Activated CD4-positive, alpha-beta T cell treated with anti-CD3 and anti-CD28 coated beads for 4 hours (primary cell): ENCODE measurements around the gene CORO6.

Source experiments
- DNase-seq, 2 donors: peaks; one replicate each; pipeline ENCODE4 v3.0.0-alpha.2; 2020

The CORO6 gene

DNA sequence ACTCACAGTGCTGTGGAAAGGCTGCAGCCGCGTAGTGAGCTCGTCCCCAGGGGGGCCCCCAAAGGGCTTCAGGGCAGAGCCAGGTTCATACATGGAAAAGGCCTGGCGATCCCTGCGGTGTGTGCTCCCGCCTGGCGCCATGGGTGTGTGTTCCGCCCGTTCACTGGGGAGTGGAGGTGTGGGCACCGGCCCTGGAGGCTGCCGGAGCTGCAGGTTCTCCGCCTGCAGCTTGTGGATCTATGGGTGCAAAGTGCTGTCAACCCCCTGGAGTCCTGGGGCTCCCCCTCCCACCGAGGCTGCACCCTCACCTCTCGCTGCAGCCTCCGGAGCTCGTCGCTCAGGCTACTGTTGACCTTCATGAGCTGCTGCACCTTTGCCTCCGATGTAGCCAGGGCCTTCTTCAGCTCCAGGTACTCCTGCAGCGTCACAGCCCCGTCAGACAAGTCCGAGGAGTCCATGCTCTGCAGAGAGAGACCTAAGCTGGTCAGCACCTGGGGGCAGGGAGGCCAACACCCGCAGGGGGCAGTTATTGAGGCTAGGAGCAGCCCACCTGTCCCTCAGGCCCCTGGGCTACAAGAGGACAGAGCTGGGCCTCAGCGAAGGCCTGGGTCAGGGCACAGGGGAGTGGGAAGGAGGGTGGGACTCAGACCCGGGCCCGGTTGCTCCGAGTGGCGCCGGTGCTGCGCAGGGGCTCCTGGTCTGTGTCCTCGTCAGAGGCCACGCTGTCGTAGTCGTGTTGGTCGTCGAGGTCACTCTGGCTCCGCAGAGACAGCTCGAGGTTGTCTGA is 46.3 kb downstream of the CORO6 start:
- no peak for DNase-seq

DNA sequence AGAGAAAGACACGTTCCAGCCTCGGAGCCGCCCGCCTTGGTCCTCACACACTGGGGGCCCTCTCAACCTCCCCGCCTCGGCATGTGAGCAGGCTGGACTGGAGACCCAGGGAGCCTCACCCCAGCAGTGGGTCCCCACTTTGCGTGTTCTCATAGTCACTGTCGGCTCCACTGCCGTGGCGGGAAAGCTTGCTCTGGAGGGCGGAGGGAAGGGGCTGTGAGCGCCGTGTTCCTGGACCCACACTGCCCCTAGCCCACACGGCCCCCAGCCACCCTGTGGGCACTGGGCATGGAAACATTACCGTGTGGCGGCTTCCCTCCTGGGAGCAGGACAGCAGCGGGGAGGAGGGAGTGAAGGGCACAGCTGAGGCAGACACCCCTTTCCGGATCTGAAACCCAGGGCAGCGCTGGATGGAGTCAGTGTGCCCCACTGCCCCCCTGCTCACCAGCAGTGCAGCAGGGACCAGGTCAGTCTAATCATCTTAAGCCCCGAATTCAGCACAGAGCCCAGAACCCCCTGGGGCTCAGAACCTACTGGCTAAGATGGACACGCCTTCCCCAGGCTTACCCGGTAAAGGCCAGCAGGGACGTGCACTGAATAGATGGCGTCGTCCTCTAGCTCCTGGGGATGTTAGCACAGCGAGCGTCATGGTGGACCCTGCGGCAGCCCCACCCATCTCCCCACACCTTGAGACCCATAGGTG is 47.0 kb downstream of the CORO6 start:
- DNase-seq, result no peak

- DNase-seq, result no peak
Measured at GRCh38 chr17:29574732-29575510, 47.8 kb downstream of the CORO6 start.

DNA sequence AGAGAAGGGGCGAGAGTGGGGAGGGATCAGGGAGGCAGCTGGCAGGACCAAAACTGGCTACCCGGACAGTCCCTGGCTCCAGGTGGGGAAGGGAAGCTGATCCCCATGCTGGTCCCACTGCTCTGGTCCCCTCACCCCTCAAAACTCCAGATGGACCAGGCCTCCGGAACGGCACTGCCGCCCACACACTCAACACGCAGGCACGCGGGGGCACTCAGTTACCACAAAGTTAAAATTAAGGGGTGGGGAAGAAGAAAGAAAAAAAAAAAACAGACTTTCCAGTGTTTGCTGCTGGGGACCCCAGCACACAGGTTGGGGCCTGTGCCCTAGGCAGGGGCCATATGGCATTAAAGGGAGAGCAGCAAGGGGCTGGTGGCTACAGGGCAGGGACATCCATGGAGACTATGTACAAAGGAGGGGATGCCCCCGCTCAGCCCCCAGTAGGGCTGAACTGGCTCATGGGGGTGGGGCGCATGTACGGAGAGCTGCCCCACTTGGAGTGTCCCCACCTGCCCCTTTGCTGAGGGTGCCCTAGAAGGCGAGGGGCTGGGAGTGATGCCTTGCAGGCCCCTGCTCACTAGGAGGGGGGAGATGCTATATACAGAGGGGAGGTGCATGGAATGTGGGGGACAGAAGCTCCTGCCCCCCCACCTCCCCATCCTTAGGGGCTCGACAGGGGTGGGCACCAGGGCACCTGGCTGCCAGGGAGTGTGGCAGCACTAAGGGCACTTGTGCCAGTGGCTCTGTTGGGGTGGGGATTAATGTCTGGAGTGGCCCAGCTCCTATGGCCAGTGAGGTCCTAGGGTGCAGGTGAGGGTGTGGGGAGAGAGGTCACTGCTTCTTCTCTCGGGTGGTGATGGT is 48.6 kb downstream of the CORO6 start:
- no peak for DNase-seq

- no peak for DNase-seq
Measured at GRCh38 chr17:29573558-29573869, 49.2 kb downstream of the CORO6 start.

GRCh38 chr17:29572691-29573557 is 49.8 kb downstream of the CORO6 start:
- DNase-seq, result peak; percentile 61 to 67

- DNase-seq, result no peak
Measured at GRCh38 chr17:29571883-29572681, 50.6 kb downstream of the CORO6 start.

GRCh38 chr17:29571486-29571882 is 51.2 kb downstream of the CORO6 start:
- DNase-seq, result no peak

GRCh38 chr17:29570521-29570920 is 52.2 kb downstream of the CORO6 start:
- DNase-seq, result no peak

DNA sequence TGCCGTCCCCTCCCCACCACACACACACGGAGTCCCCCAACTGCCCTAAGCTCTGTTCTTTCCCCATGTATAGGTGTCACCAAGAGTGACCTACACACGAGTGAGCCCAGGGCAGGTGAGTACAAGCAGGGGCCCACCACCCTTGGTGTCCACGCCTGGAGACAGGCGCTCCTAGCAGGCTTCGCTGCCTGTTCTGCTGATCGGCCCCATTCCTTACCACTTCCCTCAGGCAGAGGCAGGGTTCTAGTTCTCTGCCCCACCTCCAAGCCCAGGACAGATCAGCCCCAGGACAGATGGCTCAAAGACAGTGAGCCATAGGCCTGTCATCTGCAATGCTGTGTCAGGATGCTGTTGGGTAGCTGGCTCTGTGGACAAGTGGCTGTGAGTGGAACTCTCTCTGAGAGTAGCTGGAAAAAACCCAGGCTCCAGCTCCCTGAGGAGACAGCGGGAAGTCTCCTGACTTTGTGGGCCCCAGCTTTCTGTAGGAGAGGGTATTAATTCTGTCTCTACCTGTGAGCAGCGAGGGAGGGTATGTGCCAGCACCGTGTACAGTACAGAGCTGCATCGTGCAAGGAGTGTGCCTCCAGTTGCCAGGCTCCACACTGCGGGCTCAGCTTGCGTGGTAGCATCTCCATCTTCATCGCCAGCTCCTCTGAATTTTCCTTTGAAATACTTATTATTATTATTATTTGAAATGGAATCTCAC is 53.3 kb downstream of the CORO6 start:
- no peak for DNase-seq

DNA sequence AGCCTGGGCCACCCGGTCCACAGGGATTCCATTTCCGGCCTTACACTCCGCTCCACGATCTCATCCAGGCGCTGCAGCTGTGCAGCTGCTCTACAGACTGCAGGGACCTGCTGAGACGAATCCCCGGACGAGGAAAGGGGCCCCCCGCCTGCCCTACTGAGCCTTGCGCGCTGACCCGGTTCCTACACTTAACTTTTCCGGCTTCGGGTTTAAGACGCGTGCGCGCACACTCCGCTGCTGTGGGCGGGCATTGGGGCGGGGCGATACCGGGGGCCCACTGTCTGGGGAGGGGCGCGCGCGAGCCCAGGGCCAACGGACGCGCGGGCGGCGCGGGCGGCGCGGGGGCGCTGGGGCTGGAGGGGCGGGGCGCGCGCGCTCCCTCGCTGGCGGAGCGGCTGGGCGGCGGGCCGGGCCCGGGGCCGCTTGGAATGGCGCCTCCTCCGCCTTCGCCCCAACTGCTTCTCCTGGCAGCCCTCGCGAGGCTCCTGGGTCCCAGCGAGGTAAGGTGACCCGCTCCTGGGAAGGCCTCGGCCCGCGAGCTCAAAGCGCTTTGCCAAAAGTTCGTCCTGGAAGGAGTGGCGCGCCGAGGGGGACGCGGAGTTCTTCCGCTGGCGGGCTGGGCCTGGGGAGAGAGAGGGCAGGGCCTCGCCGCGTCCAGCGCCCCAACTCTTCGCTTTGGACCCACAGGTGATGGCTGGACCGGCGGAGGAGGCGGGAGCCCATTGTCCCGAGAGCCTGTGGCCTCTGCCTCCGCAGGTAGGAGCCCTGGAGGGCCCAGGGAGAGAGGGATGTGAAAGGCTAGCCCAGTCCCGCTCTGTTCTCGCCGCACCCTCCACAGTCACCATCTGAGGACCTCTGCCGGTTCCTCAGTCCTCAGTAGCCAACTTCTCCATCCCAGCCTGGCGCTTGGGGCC is 54.1 kb downstream of the CORO6 start, which contains the start of gene TP53I13:
Gene TP53I13 (plus strand): TSS at position 371 of the 914 bp plus-strand sequence. CDS start 58 bp downstream, at position 429.
- DNase-seq, result peak; percentile 93 to 94

DNA sequence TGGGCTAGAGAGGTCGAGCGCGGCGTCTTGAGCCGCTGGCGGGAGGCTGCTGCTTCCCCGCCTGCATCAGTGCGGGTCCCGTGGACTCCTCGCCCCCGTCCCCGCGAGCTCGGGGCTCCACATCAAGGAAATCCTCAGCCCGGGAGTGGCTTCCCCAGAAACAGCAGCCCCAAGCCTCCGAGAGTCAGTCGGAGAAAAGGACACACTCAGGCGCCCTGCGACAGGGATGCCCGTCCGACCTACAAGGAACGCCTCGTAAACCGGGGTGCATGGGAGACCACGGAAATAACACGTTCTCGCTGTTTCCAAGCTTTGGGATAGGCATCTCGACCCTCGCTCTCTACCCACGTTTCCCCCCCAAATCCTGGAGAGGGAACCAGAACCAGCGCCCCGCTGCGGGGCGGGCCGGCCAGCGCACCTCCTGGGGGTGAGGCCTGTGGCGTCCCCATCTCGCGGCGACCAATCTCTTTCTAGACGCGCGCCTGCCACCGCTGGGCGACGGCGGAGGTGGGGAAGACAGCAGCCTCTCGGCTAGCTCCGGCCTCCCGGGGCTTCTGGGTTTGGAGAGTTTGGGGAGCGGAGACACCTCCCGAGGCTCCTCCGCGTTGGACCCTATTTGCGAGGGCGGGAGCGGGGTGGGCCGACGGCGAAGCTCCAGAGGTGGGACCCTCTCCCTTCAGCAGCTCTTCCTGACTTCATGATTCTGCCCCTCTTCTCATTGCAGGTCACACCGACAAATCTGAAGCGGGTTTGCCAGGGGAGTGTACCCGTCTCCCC is 55.0 kb downstream of the CORO6 start:
- peak; percentile 71 to 73 for DNase-seq

DNA sequence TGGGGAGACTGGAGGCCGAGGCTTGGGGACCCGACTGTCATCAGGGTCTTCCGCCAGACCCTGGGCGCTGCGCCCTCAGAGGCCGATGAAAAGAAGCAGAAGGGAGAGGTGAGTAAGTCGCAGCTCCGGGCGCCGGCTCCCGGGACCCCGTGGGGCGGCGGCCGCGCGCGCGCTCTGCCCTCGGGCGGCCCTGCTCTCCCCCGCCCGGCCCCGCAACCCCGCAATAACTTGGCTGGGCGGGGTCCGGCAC is 55.5 kb downstream of the CORO6 start:
- no peak for DNase-seq

- DNase-seq, result peak; percentile 47 to 57
Measured at GRCh38 chr17:29566473-29567303, 56.0 kb downstream of the CORO6 start, which contains the start of gene ABHD15. Gene ABHD15 (minus strand): TSS chr17:29567037. CDS start chr17:29566966, 71 bp downstream.

DNA sequence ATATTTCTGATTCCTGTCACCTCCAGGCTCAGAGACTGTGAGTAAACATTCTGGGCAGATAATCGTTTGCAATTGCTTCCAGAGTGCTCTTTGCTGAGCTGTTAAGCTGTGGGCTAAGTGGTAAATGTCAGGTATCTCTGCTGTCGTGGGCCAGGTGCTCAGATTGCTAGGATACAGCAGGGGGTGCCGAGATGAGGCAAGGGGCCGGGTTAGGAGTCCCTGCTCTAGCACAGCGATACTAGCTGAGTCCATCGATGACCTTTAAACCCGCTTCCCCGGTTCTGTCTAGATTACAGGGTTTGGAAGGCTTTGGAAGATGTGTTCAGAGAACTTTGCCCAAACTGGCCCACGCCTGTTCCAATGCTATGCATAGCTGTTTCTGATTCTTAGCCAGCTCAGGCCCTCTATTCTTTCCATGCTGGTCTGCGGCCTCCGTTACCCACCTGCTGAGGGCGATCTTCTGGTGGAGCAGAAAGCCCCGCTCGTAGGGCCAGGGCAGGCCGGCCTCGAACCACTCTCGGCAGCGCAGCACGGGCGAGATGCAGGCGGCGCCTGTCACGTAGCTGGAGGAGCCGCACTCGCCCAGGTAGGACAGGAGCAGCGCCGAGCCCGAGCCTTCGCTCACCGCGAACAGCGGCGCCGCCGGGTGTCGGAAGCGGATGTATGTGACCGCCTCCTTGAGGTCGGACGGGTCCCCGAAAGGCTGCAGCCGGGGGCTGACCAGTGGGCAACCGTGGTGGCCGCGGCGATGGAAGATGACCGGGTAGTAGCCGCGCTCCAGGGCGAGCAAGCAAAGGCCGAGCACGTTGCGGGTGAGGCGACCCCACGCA is 56.9 kb downstream of the CORO6 start:
- DNase-seq, result peak; percentile 47 to 63
